Measurements from ENCODE around the gene PEX1. TPM values are rescaled to one million over a fixed set of nuclear protein-coding genes. Genes with fewer than 3 reads are reported as not detected.

PEX1 gene
- total and polyA plus RNA-seq, 2 of the 13 experiments (the other 11 are each of a cell fraction or from before 2014, with no cell fraction given), result 16.6 to 22.4 TPM

- peak; percentile 15; the same call in 1 of the 2 replicates for TF ChIP-seq MEF2D (CRISPR knock-in tag; IDR thresholded peaks at IDR 0.05)
- TF ChIP-seq, protein P1, sequence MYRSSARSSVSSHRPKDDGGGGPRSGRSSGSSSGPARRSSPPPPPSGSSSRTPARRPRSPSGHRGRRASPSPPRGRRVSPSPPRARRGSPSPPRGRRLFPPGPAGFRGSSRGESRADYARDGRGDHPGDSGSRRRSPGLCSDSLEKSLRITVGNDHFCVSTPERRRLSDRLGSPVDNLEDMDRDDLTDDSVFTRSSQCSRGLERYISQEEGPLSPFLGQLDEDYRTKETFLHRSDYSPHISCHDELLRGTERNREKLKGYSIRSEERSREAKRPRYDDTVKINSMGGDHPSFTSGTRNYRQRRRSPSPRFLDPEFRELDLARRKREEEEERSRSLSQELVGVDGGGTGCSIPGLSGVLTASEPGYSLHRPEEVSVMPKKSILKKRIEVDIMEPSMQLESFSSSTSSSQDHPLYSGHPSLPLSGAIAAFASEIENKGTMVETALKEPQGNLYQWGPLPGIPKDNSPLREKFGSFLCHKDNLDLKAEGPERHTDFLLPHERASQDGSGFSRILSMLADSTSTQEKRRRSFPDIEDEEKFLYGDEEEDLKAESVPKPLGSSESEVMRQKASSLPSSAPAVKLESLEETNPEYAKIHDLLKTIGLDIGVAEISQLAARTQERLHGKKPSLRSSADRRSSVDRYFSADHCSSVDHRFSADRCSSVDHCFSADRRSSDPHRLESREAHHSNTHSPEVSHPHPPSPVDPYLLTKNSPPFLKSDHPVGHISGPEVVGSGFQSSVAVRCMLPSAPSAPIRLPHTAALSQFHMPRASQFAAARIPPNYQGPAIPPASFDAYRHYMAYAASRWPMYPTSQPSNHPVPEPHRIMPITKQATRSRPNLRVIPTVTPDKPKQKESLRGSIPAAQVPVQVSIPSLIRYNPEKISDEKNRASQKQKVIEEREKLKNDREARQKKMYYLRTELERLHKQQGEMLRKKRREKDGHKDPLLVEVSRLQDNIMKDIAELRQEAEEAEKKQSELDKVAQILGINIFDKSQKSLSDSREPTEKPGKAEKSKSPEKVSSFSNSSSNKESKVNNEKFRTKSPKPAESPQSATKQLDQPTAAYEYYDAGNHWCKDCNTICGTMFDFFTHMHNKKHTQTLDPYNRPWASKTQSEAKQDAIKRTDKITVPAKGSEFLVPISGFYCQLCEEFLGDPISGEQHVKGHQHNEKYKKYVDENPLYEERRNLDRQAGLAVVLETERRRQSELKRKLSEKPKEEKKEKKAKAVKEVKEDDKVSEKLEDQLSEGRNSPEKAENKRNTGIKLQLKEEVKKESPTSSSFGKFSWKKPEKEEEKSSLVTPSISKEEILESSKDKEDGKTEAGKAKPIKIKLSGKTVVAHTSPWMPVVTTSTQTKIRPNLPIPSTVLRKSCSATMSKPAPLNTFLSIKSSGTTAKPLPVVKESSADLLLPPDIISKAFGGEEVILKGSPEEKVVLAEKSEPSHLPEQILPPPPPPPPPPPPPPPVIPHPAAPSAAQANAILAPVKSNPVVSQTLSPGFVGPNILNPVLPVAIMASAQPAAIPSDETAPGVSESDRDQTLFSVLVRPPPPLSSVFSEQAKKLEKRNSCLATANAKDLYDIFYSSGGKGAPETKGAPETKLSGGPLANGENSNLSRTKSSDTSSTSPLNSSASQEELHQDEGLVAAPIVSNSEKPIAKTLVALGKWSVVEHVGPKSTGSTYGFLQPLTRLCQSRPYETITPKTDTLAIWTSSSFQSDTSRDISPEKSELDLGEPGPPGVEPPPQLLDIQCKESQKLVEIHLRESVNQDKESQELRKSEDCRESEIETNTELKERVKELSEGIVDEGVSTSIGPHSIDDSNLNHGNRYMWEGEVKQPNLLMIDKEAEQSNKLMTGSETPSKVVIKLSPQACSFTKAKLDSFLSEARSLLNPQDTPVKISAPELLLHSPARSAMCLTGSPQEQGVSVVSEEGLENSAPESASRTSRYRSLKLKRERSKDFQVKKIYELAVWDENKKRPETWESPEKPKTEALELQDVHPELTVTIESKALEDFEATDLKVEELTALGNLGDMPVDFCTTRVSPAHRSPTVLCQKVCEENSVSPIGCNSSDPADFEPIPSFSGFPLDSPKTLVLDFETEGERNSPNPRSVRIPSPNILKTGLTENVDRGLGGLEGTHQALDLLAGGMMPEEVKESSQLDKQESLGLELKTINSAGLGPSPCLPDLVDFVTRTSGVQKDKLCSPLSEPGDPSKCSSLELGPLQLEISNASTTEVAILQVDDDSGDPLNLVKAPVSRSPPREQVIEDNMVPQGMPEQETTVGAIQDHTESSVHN (CRISPR knock-in tag; IDR thresholded peaks at IDR 0.05), result peak; percentile 47; the same call in 1 of the 2 replicates
- no peak for TF ChIP-seq ELK4 (CRISPR knock-in tag; IDR thresholded peaks at IDR 0.05; ENCODE audit: borderline replicate concordance)
- TF ChIP-seq ZNF777 (CRISPR knock-in tag; IDR thresholded peaks at IDR 0.05), result peak; percentile 99
- no peak for TF ChIP-seq PRPF4 (IDR thresholded peaks at IDR 0.05; ENCODE audit: low read depth, low read length, poor library complexity, severe bottlenecking)
- peak; percentile 93 for TF ChIP-seq NFYB (CRISPR knock-in tag; IDR thresholded peaks at IDR 0.05)
- no peak for TF ChIP-seq ZNF629 (CRISPR knock-in tag; conservative IDR thresholded peaks at IDR 0.05)
- peak; percentile 79 for TF ChIP-seq NR2C2 (CRISPR knock-in tag; IDR thresholded peaks at IDR 0.05; ENCODE audit: borderline replicate concordance)
- TF ChIP-seq ZNF720 (CRISPR knock-in tag; IDR thresholded peaks at IDR 0.05), result no peak
- TF ChIP-seq ZNF121 (CRISPR knock-in tag; IDR thresholded peaks at IDR 0.05), result peak; percentile 29; the same call in 1 of the 2 replicates
- peak; percentile 17; the same call in 1 of the 2 replicates for TF ChIP-seq ESRRA (CRISPR knock-in tag; IDR thresholded peaks at IDR 0.05; ENCODE audit: low read depth)
- peak; percentile 65; the same call in 1 of the 2 replicates for TF ChIP-seq ZFP91 (CRISPR knock-in tag; IDR thresholded peaks at IDR 0.05; ENCODE audit: borderline replicate concordance)
- TF ChIP-seq U2AF2 (IDR thresholded peaks at IDR 0.05; ENCODE audit: low read depth, low read length), result no peak
- TF ChIP-seq ZNF451 (CRISPR knock-in tag; IDR thresholded peaks at IDR 0.05), result no peak; the same call in none of the 2 replicates
- no peak for TF ChIP-seq CEBPG (CRISPR knock-in tag; IDR thresholded peaks at IDR 0.05)
- TF ChIP-seq SRSF4 (IDR thresholded peaks at IDR 0.05; ENCODE audit: low read depth, low read length, poor library complexity, severe bottlenecking), result no peak
- TF ChIP-seq FOXO4 (CRISPR knock-in tag; conservative IDR thresholded peaks at IDR 0.05), result no peak
These were observed at the start of gene PEX1, which contains the start of gene RBM48 (continued) for GRCh38 chr7:92528188-92528957.
